HG03196 (cell line): ENCODE measurements around the gene B3GAT1.

Source experiments
- ATAC-seq: cut with Tn5 transposase; IDR thresholded peaks from one replicate; pipeline ENCODE4 v1.9.1; 2021; ENCODE audit not compliant: unreplicated experiment

The B3GAT1 gene

DNA sequence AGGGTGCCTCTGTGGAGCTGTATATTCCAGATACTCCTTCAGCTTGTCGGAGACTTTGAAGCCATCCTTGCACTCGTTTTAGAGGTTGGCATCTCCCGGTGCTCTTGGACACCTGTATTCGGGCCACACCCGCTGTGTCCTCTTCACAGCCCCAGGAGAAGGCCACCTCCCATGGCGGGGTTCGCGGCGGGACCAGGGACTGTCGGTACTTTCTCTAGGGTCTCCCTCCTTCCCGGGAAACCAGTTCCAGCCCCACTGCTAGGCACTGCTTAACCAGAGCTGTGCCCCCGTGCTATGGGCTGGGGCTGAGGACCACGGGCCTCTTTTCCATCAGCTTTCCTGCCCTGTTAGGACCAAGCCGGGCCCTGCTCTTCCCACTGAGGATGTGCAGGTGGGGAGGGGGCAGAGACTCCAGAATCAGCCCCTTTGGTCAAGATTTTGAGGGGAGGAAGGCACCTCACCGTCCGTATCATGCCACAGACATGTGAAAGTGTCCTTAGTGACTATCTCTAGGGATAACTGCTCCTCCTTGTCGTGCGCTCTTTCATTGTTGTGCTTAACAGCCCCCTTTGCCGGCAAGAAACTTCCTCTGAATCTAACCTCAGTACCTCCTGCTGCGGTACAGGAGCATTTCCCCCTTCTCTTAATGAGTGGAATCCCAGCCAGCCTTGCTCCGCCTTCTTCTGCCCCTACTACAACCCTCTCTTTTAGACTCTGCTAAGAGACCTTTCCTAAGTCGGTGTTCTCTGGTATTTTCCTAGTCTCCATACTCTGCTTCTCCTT is 1.2 kb upstream of the B3GAT1 start:
- no peak for ATAC-seq

DNA sequence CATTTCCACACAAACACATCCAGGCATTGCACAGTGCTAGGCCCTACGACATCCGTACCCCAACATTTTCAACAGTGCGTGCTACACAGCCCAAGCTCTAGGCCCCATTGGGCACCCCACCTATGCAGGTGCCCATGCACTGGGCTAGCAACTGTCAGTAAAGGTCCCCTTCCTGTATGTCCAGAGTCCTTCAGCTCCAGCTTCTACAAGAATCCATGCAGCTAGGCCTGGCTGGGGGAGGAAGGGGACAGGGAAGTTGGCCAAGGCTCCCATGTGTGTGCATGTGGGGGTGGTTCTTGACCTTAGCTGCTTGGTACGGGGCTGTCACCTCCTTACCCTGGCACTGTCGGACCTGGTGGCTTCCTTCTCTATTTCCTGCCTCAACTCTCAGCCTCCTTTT is 1.3 kb downstream of the B3GAT1 start:
- no peak for ATAC-seq

DNA sequence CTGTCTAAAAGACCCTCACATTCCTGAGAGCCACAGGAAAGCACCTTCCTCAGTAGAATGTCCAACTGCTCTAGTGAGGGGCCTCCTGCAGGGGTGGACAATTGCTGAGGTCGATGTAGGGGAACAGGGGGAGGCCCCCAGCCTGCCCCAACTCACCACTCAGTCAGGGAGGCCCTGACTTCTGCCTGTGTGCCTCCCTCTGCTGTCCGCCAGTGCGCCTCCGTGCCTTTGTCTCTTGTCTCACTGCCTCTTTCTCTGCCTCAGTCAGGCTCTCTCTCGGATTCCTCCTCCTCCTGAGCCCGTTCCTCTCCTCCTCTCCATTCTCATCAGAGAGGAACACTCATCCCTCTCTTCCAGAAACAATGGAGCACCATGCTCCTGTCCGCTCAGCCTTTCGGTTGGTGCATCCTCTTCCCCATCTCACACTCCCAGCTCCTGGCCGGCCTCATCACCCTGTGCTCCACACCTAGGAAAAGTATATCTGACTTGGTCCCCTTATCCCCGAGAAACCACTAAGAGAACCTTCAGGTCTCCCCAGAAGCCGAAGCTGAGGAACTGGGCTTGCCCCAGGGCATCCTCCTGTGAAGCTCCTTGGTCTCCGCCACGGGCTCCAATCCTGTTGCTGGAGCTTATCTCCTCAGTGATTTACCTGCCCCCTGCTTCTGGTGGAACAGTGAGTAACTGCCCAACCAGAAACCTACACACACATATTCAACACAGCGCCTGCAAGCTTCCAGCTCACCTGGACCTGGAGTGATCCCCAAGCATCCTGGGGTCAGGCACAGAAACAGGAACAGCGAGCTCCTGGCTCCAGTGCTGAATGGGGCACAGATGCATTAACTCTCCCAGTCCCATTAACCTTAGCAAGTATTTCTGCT is 2.3 kb downstream of the B3GAT1 start:
- no peak for ATAC-seq

DNA sequence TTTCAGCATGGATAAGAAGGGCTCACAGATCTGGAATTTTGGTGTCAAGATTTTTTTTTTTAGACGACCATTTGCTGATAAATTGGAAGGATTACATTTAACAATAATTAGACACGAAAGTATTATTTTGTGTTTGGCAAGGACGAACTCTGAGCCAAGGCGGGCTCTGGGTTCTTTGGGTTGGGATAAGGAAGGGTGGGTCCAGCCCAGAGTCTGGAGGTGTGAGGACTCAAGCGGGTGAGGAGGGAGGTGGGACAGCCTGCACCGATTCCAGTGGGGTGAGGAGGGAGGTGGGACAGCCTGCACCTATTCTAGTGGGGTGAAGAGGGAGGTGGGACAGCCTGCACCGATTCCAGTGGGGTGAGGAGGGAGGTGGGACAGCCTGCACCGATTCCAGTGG is 4.1 kb downstream of the B3GAT1 start:
- no peak for ATAC-seq

DNA sequence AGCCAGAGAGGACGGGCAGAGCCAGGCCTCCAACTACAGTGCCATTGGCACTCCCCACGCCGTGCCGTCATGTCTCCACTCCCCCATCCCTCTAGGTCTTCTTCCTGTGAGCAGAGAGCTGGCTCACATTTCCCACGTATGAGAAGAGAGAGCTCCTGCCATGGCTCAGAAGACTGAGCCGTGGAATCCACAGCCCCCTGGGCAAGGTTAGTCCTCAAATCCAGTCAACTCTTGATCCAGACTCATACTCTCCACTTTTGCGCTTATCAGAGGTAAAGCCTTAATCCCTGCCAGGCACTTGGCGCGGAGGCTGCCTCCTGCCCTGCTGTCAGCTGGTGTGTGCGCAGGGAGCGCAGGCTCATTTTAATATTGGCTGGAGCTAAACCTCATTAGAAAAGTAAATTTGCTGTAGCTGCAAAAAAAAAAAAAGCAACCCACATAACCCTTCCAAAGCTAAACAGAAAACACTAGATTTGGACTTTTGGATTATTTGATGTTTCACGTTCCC is 4.7 kb downstream of the B3GAT1 start:
- ATAC-seq = no peak

DNA sequence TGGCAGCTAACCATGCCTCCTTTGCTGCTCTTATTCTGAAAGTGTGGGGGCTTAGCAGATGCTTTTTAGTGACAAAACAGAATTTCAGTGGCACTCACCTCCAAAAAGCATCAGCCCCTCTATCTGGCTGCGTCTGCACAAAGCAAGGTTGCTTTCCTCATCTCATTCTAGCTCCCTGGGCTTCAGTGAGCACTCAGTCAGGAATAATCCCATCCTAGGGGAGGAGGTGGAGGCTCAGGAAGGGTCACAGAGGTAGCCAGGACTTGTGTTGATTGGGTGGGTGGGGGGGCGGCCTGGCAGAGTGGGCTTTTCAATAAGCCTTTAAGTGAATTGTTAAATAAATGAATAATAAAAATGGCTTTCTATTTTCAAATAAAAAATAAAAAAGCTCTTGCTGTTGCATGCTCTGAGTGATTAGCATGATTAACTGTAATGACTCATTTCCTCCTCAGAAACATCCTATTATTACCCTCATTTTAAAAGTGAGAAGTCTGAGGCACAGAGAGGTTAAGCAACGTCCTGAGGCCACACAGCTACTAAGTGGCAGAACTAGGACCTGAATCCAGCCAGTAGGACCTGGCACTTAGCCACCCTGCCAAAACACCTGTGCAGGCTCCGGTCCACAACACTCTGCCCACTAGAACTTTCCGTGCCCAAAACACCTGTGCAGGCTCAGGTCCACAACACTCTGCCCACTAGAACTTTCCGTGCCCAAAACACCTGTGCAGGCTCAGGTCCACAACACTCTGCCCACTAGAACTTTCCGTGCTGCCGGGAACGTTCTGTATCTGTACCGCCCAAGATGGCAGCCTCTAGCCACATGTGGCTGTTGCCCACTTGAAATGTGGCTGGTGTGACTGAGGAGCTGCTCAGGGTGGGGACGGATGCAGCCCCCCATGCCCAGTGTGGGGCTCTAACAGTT is 5.5 kb downstream of the B3GAT1 start:
- no peak for ATAC-seq

DNA sequence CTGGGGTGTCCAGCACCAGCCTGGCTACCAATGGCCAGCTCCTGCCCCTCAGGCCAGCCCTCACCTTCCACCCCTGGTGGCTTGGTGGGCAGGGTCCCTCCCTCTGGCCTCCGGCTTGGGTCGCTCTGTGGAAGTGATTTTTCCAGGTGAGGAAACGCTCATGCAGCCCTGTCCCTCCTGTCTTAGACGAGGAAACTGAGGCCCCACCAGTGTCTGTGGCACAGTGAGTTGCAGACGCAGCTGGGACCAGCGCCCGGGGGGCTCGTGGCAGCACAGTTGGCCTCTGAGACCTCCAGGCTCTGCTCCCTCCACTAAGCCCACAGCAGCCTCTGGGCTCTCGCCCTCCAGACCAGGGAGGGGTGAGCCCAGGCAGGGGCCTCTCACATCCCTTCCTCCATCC is 6.2 kb downstream of the B3GAT1 start:
- ATAC-seq = no peak

DNA sequence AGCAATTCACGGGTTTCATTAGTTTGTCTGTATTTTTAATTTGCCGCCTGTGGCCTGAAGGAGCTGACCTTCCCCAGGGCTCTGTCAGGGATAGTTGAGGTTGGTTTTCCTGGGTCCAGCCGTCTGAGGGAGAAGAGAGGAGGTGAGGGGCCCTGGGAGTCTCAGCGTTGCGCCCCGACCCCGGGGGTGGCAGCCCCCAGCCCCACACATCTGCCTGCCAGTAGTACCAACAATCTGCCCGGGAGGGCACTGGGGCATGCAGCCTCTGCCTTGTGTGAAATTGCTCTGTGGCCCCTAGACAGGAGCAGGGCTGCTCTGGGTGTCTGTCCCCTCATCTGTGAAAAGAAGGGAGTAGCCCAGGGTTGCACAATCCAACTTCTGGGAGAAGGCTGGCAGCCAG is 6.6 kb downstream of the B3GAT1 start:
- no peak for ATAC-seq

DNA sequence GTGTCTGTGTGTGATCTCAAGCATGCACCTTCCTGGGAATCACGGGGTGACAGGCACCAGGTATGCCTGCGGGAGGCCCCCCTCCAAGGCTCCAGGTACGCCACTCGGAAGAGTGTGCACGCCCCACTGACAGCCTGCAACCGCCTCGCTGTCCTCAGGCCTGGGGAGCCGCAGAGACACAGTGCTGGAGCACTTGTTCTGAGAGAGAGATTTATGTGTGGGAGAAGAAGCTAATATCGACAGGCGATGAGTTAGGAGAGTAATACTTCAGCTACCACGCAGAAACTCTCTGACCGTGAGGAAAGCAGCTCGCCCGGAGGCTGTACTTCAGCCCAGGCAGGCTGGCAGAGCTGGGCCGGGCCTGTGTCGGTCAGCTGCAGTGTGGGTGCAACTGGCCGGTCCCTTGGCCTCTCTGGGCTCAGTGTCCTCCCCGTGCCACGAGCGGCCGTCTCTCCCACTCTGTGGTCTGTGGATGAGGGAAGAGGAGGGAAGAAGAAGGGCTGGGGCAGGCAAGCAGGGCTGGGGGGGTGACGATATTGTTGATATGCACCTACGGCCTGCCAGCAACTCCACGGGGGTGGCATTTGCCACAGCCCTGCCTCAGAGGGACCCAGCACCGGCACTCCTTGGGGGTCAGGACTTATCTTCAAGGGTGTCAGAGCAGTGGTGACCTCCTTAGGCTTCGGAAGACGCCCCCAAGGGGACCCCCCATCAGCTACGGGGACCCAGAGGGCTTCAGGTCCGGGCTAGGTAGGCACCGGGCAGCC is 7.3 kb downstream of the B3GAT1 start:
- no peak for ATAC-seq

DNA sequence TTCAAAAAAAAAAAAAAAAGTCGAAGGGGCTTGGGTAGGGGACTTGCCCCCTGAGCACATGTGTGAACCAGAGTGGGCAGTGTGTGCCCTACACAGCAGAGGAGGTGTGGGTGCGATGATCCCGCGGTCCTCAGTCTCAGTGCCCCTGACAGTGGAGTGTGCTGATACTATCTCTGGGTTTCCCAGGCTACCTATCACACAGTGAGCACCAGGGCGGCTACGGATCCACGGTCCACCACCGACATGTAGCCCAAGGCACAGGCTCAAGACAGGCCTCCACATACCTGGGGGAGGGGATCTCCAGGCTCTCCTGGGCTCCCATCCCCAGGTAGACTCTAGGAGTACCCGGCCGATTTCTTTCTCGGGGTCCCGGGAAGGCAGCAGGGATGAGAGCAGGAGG is 9.1 kb downstream of the B3GAT1 start:
- no peak for ATAC-seq

DNA sequence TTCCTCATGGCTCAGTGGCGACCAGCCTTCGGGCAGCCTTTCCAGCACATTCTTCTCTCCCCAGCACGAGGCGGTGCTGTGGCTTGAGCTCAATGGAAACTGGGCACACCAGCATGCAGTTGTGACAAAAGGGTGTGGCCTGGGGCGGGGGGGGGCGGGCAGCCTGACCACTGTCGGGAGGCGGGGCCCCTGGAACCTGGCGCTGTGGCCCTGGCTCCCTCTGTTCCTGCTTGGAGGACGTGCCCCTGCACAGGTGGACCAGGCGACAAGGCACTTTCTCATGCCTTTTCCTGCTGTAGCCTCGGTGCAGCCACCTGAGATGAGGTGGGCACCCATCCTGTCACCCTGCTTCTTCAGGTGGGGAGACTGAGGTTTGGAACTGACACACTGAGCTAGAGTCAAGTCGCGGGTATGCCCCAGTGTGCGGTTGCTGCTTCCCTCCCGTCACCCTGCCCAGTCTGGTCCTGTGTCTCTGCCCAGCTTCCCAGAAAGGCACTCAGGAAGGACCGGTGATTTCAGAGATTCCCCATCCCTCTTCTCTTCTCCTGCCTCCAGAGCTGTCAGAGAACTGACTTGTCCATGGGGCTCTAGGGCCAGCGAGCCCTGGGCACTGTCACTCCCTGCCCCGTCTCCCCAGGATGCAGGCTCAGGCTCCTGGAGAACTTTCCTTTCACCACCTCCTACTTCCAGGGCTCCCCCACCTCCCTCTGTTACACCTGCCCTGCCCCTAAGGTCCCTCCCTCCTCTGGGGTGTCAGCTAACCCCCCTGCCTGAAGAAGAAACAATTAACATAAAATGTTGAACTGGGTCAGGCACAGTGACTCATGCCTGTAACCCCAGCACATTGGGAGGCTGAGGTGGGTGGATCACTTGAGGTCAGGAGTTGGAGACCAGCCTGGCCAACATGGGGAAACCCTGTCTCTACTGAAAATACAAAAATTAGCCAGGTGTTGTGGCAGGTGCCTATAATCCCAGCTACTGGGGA is 9.9 kb downstream of the B3GAT1 start:
- no peak for ATAC-seq

DNA sequence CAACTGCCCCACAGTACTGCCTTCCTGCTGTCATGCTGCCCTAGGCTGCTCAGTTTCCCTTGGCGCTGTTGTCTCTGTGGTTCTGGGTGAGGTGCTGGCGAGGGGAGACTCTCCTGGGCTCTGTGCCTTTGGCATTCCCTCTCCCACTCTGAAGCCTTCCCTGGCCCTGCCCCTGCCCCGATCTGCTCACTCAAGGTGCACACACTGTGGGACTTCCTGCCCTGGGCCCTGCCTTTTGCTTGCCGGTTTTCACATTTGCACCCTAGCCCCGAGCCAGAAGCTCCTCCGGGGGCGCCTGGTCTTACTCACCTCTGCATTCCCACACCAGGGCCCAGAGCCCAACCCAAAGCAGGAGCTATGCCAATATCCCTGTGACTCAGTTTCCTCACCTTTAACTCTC is 12.0 kb downstream of the B3GAT1 start:
- ATAC-seq = no peak

DNA sequence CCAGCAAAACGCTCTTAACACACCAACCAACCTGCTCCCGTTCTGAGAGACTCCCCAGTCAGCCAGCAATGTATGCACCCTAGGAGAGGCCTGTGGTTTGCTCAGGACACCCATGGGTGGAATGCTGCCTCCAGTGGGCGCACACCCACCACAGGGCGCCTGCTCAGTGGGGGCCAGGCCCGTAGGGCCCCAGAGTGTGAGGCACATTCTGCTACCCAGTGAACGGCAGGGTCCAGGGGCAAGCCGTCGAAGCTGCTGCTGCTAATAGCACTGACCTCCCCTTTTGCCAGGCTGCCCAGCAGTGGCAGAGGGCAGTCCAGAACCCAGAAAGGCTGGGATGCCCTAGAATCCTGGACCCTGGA is 12.8 kb downstream of the B3GAT1 start:
- ATAC-seq = no peak

DNA sequence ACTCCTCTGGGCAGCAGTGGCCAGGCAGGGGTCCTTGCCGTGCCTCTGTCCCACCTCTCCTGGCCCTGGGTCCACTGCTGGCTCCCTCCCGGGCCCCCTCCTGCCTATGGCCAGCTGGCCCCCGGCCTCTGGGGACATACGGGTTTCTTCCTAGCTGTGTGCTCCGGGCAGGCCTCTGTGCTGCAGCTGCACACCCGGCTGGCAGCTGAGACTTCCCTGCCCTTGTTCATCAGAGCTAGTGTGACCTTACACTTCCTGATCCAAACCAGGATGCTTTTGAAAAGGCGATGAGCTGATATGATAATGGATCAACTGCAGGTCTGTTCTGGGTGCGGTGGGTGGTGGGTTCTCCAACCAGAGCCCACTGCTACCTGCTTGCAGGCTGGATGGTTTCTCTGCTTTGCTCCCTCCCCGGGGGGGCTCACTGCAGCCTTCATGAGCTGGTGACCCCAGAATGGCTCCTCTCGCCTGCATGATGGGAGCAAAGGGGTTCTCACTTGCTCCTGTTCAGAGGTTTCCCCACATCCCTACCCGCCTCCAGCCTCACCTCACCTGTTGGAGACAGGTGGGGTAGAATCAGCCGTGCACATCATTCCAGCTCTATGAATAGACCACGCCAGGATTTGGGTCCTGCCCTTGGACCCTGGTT is 13.3 kb downstream of the B3GAT1 start:
- ATAC-seq = no peak

DNA sequence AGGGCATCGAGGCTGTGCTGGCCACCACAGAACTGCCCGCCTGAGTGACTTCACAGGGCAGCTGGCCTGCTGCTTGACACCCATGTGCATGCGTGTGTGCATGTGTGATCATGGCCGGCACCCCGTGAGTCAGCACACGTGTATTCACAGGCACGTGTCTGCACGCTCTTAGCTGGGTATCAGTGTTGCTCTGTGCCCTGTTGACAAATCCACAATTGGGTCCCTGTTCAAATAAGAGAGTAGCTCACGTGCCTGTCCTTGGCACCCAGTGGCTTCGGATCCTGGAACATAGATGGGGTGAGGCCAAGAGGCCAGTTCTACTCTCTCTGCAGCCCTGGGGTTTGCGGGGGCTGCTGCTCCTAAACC is 14.0 kb downstream of the B3GAT1 start:
- ATAC-seq = no peak

DNA sequence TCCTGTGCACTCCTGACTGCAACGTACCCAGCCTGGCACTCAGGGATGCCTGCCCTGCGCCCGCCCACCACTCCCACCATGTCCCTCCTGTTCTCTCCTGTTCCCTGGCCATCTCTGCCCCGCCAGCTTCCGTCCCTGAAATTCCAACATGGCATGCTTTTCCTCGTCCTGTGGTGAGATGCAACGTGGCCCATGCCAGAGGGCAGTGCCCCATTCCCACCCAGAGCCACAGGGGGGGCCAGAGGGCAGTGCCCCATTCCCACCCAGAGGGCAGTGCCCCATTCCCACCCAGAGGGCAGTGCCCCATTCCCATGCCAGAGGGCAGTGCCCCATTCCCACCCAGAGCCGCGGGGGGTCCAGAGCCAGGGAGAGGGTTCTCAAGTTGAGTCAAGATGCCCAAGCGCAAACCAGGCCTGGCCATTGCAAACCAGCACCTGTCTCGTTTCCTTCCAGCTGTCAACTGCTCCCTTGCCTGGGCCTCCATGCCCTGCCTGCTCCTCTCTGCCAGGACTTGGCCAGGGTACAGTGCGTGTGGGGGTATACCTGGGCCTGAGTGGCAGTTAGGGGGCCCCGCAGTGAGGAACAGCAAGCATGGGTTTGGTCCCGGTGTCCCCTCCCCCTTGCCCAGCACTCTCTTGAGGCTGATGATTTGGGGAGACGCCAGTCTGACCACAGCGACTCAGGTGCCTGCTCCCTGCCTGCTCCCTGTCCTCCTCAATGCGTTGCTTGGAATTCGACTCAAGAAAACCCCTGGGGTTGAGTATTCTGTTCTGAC is 14.6 kb downstream of the B3GAT1 start:
- ATAC-seq = no peak

DNA sequence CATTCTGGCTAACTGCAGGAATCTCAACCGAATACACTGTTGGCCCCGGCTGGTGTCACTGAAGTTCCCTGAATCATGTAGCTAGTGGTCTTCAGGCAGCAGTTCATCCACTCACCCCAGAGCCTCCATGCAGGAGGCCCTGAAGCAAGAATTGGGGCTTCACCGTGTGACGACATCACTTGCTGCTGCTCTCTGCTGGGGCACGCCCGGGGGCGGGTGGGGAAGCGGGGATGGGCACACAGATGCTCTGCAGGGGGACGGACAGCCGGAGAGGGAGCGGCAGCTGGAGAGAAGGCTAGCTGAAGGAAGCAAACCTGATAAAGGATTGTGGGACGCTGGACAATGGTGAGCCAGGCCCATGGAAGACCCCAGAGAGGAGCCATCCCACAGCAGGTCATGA is 17.0 kb downstream of the B3GAT1 start:
- ATAC-seq = no peak

DNA sequence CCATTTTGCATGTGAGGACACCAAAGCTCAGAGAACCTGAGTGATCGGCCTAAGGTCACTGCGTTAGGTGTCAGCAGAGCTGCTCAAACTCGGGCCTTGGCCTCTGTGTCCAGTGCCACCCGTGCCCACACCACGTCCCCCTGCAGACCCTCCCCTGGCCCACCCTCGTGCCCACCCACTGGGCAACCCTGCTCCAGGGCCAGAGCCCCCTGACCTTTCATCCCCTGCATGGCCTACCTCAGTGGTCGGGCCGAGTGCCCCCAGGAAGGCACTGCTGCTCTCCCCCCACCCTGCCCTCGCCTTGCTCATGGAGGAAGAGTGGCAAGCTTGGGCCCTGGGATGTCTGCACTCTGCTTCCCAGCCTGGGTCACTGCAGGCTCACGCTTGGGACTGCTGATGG is 17.7 kb downstream of the B3GAT1 start:
- ATAC-seq = no peak
